Mucosa of rectum (tissue), 2 donors: ENCODE results near the gene PLB1.

ENCODE experiments used
- H3K27ac ChIP-seq, 2 donors: one replicate each; pipeline ENCODE4 v1.7.0; 2013; ENCODE audit warnings: inconsistent platforms in 2 of 2, low read depth in 2 of 2, low read length in 2 of 2
- H3K27me3 ChIP-seq, 2 donors: one replicate each; pipeline ENCODE4 v1.7.0; 2013; ENCODE audit warnings: low read length in 2 of 2; ENCODE audit not compliant: control insufficient read depth in 2 of 2, insufficient read depth in 2 of 2
- H3K36me3 ChIP-seq, 2 donors: one replicate each; pipeline ENCODE4 v1.7.0; 2013; ENCODE audit warnings: low read length in 2 of 2; ENCODE audit not compliant: control insufficient read depth in 2 of 2, insufficient read depth in 2 of 2
- H3K4me1 ChIP-seq, 2 donors: one replicate each; pipeline ENCODE4 v1.7.0; 2013; ENCODE audit warnings: low read length in 2 of 2, mild to moderate bottlenecking in 1 of 2; ENCODE audit not compliant: control insufficient read depth in 2 of 2, insufficient read depth in 2 of 2
- H3K4me3 ChIP-seq, 2 donors: one replicate each; pipeline ENCODE4 v1.7.0; 2013; ENCODE audit warnings: low read length in 2 of 2
- H3K9ac ChIP-seq, 2 donors: one replicate each; pipeline ENCODE4 v1.7.0; 2013; ENCODE audit warnings: low read length in 2 of 2, low read depth in 1 of 2, mild to moderate bottlenecking in 1 of 2
- H3K9me3 ChIP-seq, 2 donors: one replicate each; pipeline ENCODE4 v1.7.0; 2013; ENCODE audit warnings: low read length in 2 of 2; ENCODE audit not compliant: control insufficient read depth in 2 of 2
- donor health status: healthy.
- donor health status: Normal muscosa, but diverticular disease.

The PLB1 gene

GRCh38 chr2:28613633-28614501 lies 118.0 kb downstream of the PLB1 start:
- Histone ChIP-seq H3K27ac (no peak overlapping the region), H3K27me3 (no peaks in the 10 kb centered on the region), H3K36me3 (no peaks in the 10 kb centered on the region), H3K9me3 (no peaks in the 10 kb centered on the region), H3K4me1 (peaks cover 0 to 9% of the 10 kb centered on the region in 2 donors), H3K9ac (no peak overlapping the region), H3K4me3 (no peak overlapping the region)

DNA sequence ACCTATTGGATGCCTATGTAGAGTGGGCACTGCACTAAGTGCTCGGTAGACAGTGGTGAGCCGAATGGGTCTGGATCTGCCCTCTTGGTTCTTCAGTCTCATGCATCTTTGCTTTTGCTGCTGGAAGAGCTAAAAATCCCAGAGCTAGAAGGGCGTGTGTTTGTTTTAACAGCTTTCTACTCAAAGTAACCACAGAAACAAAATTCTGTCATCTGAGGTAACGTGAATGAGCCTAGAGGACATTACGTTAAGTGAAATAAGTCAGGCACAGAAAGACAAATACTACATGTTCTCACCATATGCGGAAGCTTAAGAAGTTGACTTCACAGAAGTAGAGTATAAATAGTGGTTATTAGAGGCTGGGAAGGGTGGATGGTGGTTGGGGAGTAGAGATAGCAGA lies 119.8 kb downstream of the PLB1 start:
- Histone ChIP-seq H3K4me1 (peaks cover 7 to 9% of the 10 kb centered on the region in 2 donors), H3K36me3 (no peaks in the 10 kb centered on the region), H3K9ac (no peak overlapping the region), H3K9me3 (no peaks in the 10 kb centered on the region), H3K27me3 (no peaks in the 10 kb centered on the region), H3K4me3 (no peak overlapping the region), H3K27ac (no peak overlapping the region)

GRCh38 chr2:28616396-28616999 lies 120.6 kb downstream of the PLB1 start:
- Histone ChIP-seq H3K9me3 (no peaks in the 10 kb centered on the region), H3K4me1 (peaks cover 13 to 14% of the 10 kb centered on the region in 2 donors)

GRCh38 chr2:28617502-28618184 lies 121.8 kb downstream of the PLB1 start:
- Histone ChIP-seq H3K4me3 (no peak overlapping the region), H3K36me3 (no peaks in the 10 kb centered on the region), H3K27me3 (no peaks in the 10 kb centered on the region), H3K9ac (no peak overlapping the region), H3K27ac (no peak overlapping the region), H3K4me1 (peaks cover 14 to 25% of the 10 kb centered on the region in 2 donors), H3K9me3 (no peaks in the 10 kb centered on the region)

More at GRCh38 chr2:28616396-28616999, 120.6 kb downstream of the PLB1 start:
- Histone ChIP-seq H3K27ac (no peak overlapping the region), H3K36me3 (no peaks in the 10 kb centered on the region), H3K27me3 (no peaks in the 10 kb centered on the region), H3K4me3 (no peak overlapping the region), H3K9ac (no peak overlapping the region)

DNA sequence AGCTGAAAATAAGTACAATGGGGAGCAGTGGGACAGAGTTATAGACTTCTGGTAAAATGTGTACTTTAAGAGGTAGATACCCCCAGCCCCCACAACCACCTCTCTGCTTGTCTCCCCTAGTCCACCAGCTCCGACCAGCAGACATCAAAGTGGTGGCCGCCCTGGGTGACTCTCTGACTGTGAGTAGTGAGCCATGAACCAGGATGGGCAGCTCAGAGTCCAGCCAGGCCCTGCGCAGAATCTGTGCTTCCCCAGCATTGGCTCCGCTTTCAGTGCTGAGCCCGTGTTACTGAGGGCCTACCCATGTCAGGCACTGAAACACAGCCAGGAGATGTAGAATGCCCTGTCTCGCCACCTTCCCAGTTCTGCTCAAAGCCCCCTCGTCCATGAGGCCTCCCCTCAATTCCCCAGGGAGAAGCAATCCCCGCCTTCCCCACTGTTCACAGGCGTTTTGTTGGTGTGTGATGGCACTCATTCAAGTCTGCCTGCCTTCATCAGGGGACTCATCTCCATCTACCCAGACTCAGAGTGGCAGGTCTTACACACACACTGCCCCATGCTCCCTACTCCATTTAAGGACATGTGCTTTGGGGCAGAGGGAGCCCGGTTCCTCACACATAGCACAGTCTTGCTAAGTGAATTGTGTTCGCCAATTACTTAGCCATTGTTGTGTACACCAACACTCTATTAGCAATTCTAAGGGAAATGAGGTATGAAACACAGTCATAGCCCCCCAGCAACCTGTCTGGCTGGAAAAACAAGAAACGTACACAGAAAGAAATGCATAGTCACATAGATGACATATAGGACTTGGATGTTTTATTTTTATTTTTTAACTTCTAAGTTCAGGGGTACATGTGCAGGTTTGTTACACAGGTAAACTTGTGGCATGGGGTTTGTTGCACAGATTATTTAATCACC lies 122.6 kb downstream of the PLB1 start:
- H3K4me3 ChIP-seq, result no peak overlapping the region
- peaks cover 19 to 31% of the 10 kb centered on the region in 2 donors for H3K4me1 ChIP-seq
- no peak overlapping the region for H3K9ac ChIP-seq
- H3K27me3 ChIP-seq, result no peaks in the 10 kb centered on the region
- H3K9me3 ChIP-seq, result no peaks in the 10 kb centered on the region
- no peaks in the 10 kb centered on the region for H3K36me3 ChIP-seq
- H3K27ac ChIP-seq, result no peak overlapping the region

GRCh38 chr2:28619213-28620196 lies 123.6 kb downstream of the PLB1 start:
- no peak overlapping the region for H3K9ac ChIP-seq
- H3K4me3 ChIP-seq, result no peak overlapping the region
- H3K4me1 ChIP-seq, result peaks cover 22 to 38% of the 10 kb centered on the region in 2 donors
- H3K27ac ChIP-seq, result no peak overlapping the region
- no peaks in the 10 kb centered on the region for H3K36me3 ChIP-seq
- no peaks in the 10 kb centered on the region for H3K9me3 ChIP-seq
- H3K27me3 ChIP-seq, result no peaks in the 10 kb centered on the region

DNA sequence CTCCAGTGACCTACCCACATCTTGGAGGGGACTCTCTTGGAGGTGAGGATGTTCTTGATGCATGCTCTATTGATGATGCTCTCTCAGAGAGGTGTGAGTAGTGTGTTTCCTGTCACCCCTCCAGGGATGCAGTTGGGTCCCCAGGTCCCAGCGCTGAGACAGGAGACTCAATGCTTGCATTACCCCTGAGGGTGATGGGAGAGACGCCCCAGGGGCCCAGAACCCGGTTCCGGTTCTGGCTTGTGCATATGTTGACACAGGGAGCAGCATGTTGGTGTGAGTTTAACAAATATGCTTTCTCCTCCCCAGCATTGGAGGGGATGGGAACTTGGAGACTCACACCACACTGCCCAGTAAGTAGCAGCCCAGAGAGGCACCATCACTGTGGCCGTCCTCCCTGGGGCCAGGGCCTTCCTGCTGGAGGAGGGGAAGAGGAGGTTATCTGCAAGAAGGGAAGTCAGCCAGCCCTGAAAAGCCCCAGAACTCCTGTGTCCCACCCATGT lies 124.5 kb downstream of the PLB1 start:
- Histone ChIP-seq H3K9me3 (no peaks in the 10 kb centered on the region), H3K4me1 (peaks cover 30 to 46% of the 10 kb centered on the region in 2 donors), H3K4me3 (no peak overlapping the region), H3K27ac (peak overlapping the region; percentile 92 to 95), H3K9ac (peak overlapping the region in 1 of 2 donors; percentile 48), H3K27me3 (no peaks in the 10 kb centered on the region), H3K36me3 (no peaks in the 10 kb centered on the region)

- peak overlapping the region in 1 of 2 donors; percentile 48 for H3K9ac ChIP-seq
Observed at GRCh38 chr2:28620801-28621171, 124.9 kb downstream of the PLB1 start.

More at GRCh38 chr2:28620801-28621171, 124.9 kb downstream of the PLB1 start:
- Histone ChIP-seq H3K27ac (peak overlapping the region; percentile 92 to 95), H3K9me3 (no peaks in the 10 kb centered on the region), H3K36me3 (no peaks in the 10 kb centered on the region), H3K4me3 (peak overlapping the region in 1 of 2 donors; percentile 29), H3K4me1 (peaks cover 35 to 50% of the 10 kb centered on the region in 2 donors), H3K27me3 (no peaks in the 10 kb centered on the region)
